NB4 (cell line): ENCODE results near the gene ACO1.

Experiments
- CTCF ChIP-seq: IDR thresholded peaks from one replicate; pipeline ENCODE4 v1.5.1; 2012; ENCODE audit warnings: low read depth, low read length
- MYC ChIP-seq: IDR thresholded peaks from 2 replicates; pipeline ENCODE4 v1.6.1; 2011; ENCODE audit warnings: low read depth, low read length
- POLR2A ChIP-seq: IDR thresholded peaks from 2 replicates; pipeline ENCODE4 v1.6.1; 2011; ENCODE audit warnings: mild to moderate bottlenecking; ENCODE audit not compliant: insufficient read length; ENCODE audit errors: extremely low read depth

GRCh38 chr9:32359452-32359851, 25.0 kb upstream of the ACO1 start:
- TF ChIP-seq CTCF (no peak), POLR2A (no peak), MYC (no peak)
